Choroid plexus epithelial cell (primary cell): ENCODE results near the gene RWDD1.

Experiments used
- DNase-seq: peaks from one replicate; pipeline ENCODE4 v3.0.0-alpha.2; 2010; ENCODE audit warnings: low read depth
- H3K4me3 ChIP-seq: 2 replicates; pipeline ENCODE4 v1.5.1; 2011; ENCODE audit warnings: low read depth, mild to moderate bottlenecking, control low read depth, low read length, moderate library complexity
- CTCF ChIP-seq: conservative IDR thresholded peaks from 2 replicates; pipeline ENCODE4 v1.5.1; 2011; ENCODE audit warnings: low read depth, mild to moderate bottlenecking, control low read depth, inconsistent platforms, low read length, moderate library complexity

RWDD1 gene

GRCh38 chr6:116530436-116530835, 40.9 kb upstream of the RWDD1 start:
- DNase-seq: no peak
- no peak for TF ChIP-seq CTCF
- no peak overlapping the region for H3K4me3 ChIP-seq

- peak; percentile 91 for DNase-seq
- peak; percentile 79 for TF ChIP-seq CTCF
These were observed 39.4 kb upstream of the RWDD1 start for GRCh38 chr6:116531675-116532570.

GRCh38 chr6:116533233-116533957, 37.9 kb upstream of the RWDD1 start:
- no peak overlapping the region for H3K4me3 ChIP-seq
- TF ChIP-seq CTCF: peak; percentile 13
- no peak for DNase-seq

More at GRCh38 chr6:116531675-116532570, 39.4 kb upstream of the RWDD1 start:
- no peak overlapping the region for H3K4me3 ChIP-seq

- no peak for DNase-seq
- no peak overlapping the region for H3K4me3 ChIP-seq
- no peak for TF ChIP-seq CTCF
These were observed 36.2 kb upstream of the RWDD1 start for GRCh38 chr6:116535109-116535508.

- H3K4me3 ChIP-seq: no peak overlapping the region
- peak; percentile 81 for DNase-seq
- TF ChIP-seq CTCF: peak; percentile 69
These were observed 35.1 kb upstream of the RWDD1 start for GRCh38 chr6:116536216-116536621.

- no peak for TF ChIP-seq CTCF
- H3K4me3 ChIP-seq: no peak overlapping the region
- no peak for DNase-seq
These were observed 28.9 kb upstream of the RWDD1 start for GRCh38 chr6:116542426-116542825.

GRCh38 chr6:116543149-116543548, 28.2 kb upstream of the RWDD1 start:
- no peak overlapping the region for H3K4me3 ChIP-seq
- DNase-seq: no peak
- no peak for TF ChIP-seq CTCF
